H9 (cell line): ENCODE data around the gene KCNK13. TPM values are rescaled to one million over a fixed set of nuclear protein-coding genes. Genes with fewer than 3 reads are reported as not detected.

Source experiments
- DNase-seq: peaks from one replicate; pipeline ENCODE4 v3.0.0-alpha.2; 2017
- H2AFZ ChIP-seq: one replicate; pipeline ENCODE4 v1.6.1; 2013; ENCODE audit warnings: mild to moderate bottlenecking, low read length, control low read depth, moderate library complexity
- H2AK5ac ChIP-seq: 2 replicates; pipeline ENCODE4 v1.6.1; 2013; ENCODE audit warnings: low read length, control low read depth, mixed read lengths; ENCODE audit not compliant: insufficient read length
- H2BK120ac ChIP-seq: one replicate; pipeline ENCODE4 v1.6.1; 2013; ENCODE audit warnings: low read depth, mild to moderate bottlenecking, low read length, control low read depth, inconsistent platforms; ENCODE audit not compliant: poor library complexity, severe bottlenecking
- H2BK12ac ChIP-seq: 2 replicates; pipeline ENCODE4 v1.6.1; 2013; ENCODE audit warnings: low read length, control low read depth, mixed read lengths, low read depth; ENCODE audit not compliant: insufficient read length
- H2BK15ac ChIP-seq: 2 replicates; pipeline ENCODE4 v1.6.1; 2013; ENCODE audit warnings: low read depth, low read length, control low read depth
- H2BK20ac ChIP-seq: one replicate; pipeline ENCODE4 v1.6.1; 2013; ENCODE audit warnings: low read depth, mild to moderate bottlenecking, low read length, control low read depth, inconsistent platforms; ENCODE audit not compliant: poor library complexity, severe bottlenecking
- H2BK5ac ChIP-seq: 2 replicates; pipeline ENCODE4 v1.6.1; 2013; ENCODE audit warnings: low read length, control low read depth, mixed read lengths; ENCODE audit not compliant: insufficient read length
- H3K14ac ChIP-seq: 2 replicates; pipeline ENCODE4 v1.6.1; 2013; ENCODE audit warnings: low read length, control low read depth; ENCODE audit not compliant: insufficient read depth
- H3K18ac ChIP-seq: 2 replicates; pipeline ENCODE4 v1.6.1; 2013; ENCODE audit warnings: low read depth, mild to moderate bottlenecking, mixed read lengths, low read length, control low read depth; ENCODE audit not compliant: insufficient read length
- H3K23ac ChIP-seq: 2 replicates; pipeline ENCODE4 v1.6.1; 2013; ENCODE audit warnings: low read length, control low read depth, mixed read lengths, low read depth; ENCODE audit not compliant: insufficient read length
- H3K23me2 ChIP-seq: 2 replicates; pipeline ENCODE4 v1.6.1; 2013; ENCODE audit warnings: low read depth, mild to moderate bottlenecking, mixed read lengths, low read length, control low read depth; ENCODE audit not compliant: insufficient read length, poor library complexity, severe bottlenecking
- H3K27ac ChIP-seq: 2 replicates; pipeline ENCODE4 v1.5.1; 2013; ENCODE audit warnings: low read length, control low read depth, mixed read lengths, low read depth; ENCODE audit not compliant: insufficient read length
- H3K27me3 ChIP-seq: 2 replicates; pipeline ENCODE4 v1.6.1; 2013; ENCODE audit warnings: low read length, control low read depth, inconsistent platforms; ENCODE audit not compliant: insufficient read depth
- H3K4ac ChIP-seq: 2 replicates; pipeline ENCODE4 v1.6.1; 2013; ENCODE audit warnings: low read depth, mild to moderate bottlenecking, control low read depth, inconsistent platforms, low read length, moderate library complexity
- H3K4me1 ChIP-seq: 2 replicates; pipeline ENCODE4 v1.6.1; 2013; ENCODE audit warnings: low read length, control low read depth, inconsistent platforms; ENCODE audit not compliant: insufficient read depth
- H3K4me2 ChIP-seq: 2 replicates; pipeline ENCODE4 v1.6.1; 2013; ENCODE audit warnings: low read length, control low read depth, mixed read lengths; ENCODE audit not compliant: insufficient read length, insufficient read depth
- H3K56ac ChIP-seq: 2 replicates; pipeline ENCODE4 v1.6.1; 2013; ENCODE audit warnings: low read depth, mild to moderate bottlenecking, mixed read lengths, low read length, control low read depth; ENCODE audit not compliant: insufficient read length
- H3K79me1 ChIP-seq: 2 replicates; pipeline ENCODE4 v1.6.1; 2013; ENCODE audit warnings: low read depth, mild to moderate bottlenecking, moderate library complexity, low read length, control low read depth, inconsistent platforms; ENCODE audit not compliant: insufficient read depth, poor library complexity, severe bottlenecking
- H3K79me2 ChIP-seq: 2 replicates; pipeline ENCODE4 v1.6.1; 2013; ENCODE audit warnings: low read length, control low read depth, inconsistent platforms; ENCODE audit not compliant: insufficient read depth
- H3K9ac ChIP-seq: 2 replicates; pipeline ENCODE4 v1.6.1; 2013; ENCODE audit warnings: low read length, control low read depth, mixed read lengths; ENCODE audit not compliant: insufficient read length; ENCODE audit errors: extremely low read depth
- H3K9me3 ChIP-seq: one replicate; pipeline ENCODE4 v1.6.1; 2013; ENCODE audit warnings: low read depth, low read length, inconsistent platforms; ENCODE audit not compliant: control insufficient read depth
- H3T11ph ChIP-seq: one replicate; pipeline ENCODE4 v1.6.1; 2013; ENCODE audit warnings: mild to moderate bottlenecking, low read length, control low read depth, inconsistent platforms
- H4K20me1 ChIP-seq: one replicate; pipeline ENCODE4 v1.6.1; 2013; ENCODE audit not compliant: control insufficient read depth, insufficient read length, insufficient read depth
- H4K5ac ChIP-seq: 2 replicates; pipeline ENCODE4 v1.6.1; 2013; ENCODE audit warnings: low read depth, mild to moderate bottlenecking, mixed read lengths, low read length, control low read depth; ENCODE audit not compliant: insufficient read length
- H4K8ac ChIP-seq: replicated peaks from 2 replicates; pipeline ENCODE4 v1.6.1; 2013; ENCODE audit warnings: low read length, control low read depth, mixed read lengths, low read depth; ENCODE audit not compliant: insufficient read length
- H4K91ac ChIP-seq: 2 replicates; pipeline ENCODE4 v1.6.1; 2013; ENCODE audit warnings: low read depth, mild to moderate bottlenecking, moderate library complexity, mixed read lengths, low read length, control low read depth; ENCODE audit not compliant: insufficient read length
- H3K27ac Mint-ChIP-seq, 3 experiments: 2 replicates in 2 of 3; 3 replicates in 1 of 3; pipeline ENCODE4 v1.8.0; 2020 to 2021; ENCODE audit warnings: mixed read lengths in 3 of 3, mild to moderate bottlenecking in 1 of 3, moderate library complexity in 1 of 3
- H3K27me3 Mint-ChIP-seq: 2 replicates; pipeline ENCODE4 v1.8.0; 2021; ENCODE audit warnings: low read depth, mild to moderate bottlenecking, moderate library complexity, mixed read lengths
- H3K36me3 Mint-ChIP-seq, 3 experiments: 2 replicates in 2 of 3; 3 replicates in 1 of 3; pipeline ENCODE4 v1.8.0; 2020 to 2021; ENCODE audit warnings: low read depth in 3 of 3, mixed read lengths in 3 of 3; ENCODE audit not compliant: insufficient read depth in 1 of 3
- H3K4me1 Mint-ChIP-seq, 2 experiments: 2 replicates each; pipeline ENCODE4 v1.8.0; 2020; ENCODE audit warnings: mixed read lengths in 2 of 2
- H3K4me3 Mint-ChIP-seq, 2 experiments: 2 replicates in 1 of 2; 3 replicates in 1 of 2; pipeline ENCODE4 v1.8.0; 2020 to 2021; ENCODE audit warnings: mild to moderate bottlenecking in 2 of 2, mixed read lengths in 2 of 2, moderate library complexity in 1 of 2
- H3K9me3 Mint-ChIP-seq, 2 experiments: 2 replicates in 1 of 2; 3 replicates in 1 of 2; pipeline ENCODE4 v1.8.0; 2020; ENCODE audit warnings: mild to moderate bottlenecking in 2 of 2, mixed read lengths in 2 of 2, moderate library complexity in 1 of 2
- CTCF ChIP-seq: fragments of 200-600 bp; sonication (generic); conservative IDR thresholded peaks from 3 replicates; pipeline ENCODE4 v1.8.0; 2021; ENCODE audit warnings: antibody characterized with exemption, mild to moderate bottlenecking
- WGBS: extraction: QIAGEN DNeasy Blood & Tissue Kit; methylation state at CpG from one replicate; pipeline ENCODE4 v1.1.7; 2013; ENCODE audit warnings: missing lambda C conversion rate, low lambda C conversion rate, mixed read lengths; ENCODE audit not compliant: insufficient read length; ENCODE audit errors: extremely low coverage; 5-methylcytosine and 5-hydroxymethylcytosine counted together
- total RNA-seq: library from RNA; stranded (reverse); gene quantifications from 2 replicates; pipeline ENCODE4 v1.2.1, GENCODE V29; 2021

KCNK13 gene
- total RNA-seq, 1 experiment from 2014 or later = 0.39 TPM

- Mint-ChIP-seq H3K27me3 (peaks cover 21% of the 10 kb centered on the region), H3K4me3 (no peak overlapping the region), H3K9me3 (no peaks in the 10 kb centered on the region), H3K36me3 (no peaks in the 10 kb centered on the region; a peak in 1 of 7 replicates), H3K4me1 (no peaks in the 10 kb centered on the region), H3K27ac (no peak overlapping the region)
- no peak overlapping the region for H2BK20ac ChIP-seq
- DNase-seq = no peak
- no peak overlapping the region for H2BK120ac ChIP-seq
- WGBS = no CpG with 5 or more reads among the region's 2 CpGs
- H3K27ac ChIP-seq = no peak overlapping the region
- H3K14ac ChIP-seq = no peak overlapping the region
- no peak overlapping the region for H2AK5ac ChIP-seq
- TF ChIP-seq CTCF = no peak
- no peak overlapping the region for H3K56ac ChIP-seq
- H3K79me2 ChIP-seq = no peaks in the 10 kb centered on the region
- no peaks in the 10 kb centered on the region for H3K9me3 ChIP-seq
- no peak overlapping the region for H3K18ac ChIP-seq
- H4K5ac ChIP-seq = no peak overlapping the region
- no peak overlapping the region for H3K4me2 ChIP-seq
- no peak overlapping the region for H3K4ac ChIP-seq
- no peaks in the 10 kb centered on the region for H3K23me2 ChIP-seq
- H2BK15ac ChIP-seq = no peak overlapping the region
- H4K20me1 ChIP-seq = no peaks in the 10 kb centered on the region
- no peaks in the 10 kb centered on the region for H3K79me1 ChIP-seq
- H3K27me3 ChIP-seq = no peaks in the 10 kb centered on the region
- no peak overlapping the region for H3K9ac ChIP-seq
- no peak overlapping the region for H2AFZ ChIP-seq
- H2BK12ac ChIP-seq = no peak overlapping the region
- no peak overlapping the region for H3K23ac ChIP-seq
- H4K91ac ChIP-seq = no peak overlapping the region
- H3T11ph ChIP-seq = no peak overlapping the region
- no peak overlapping the region for H2BK5ac ChIP-seq
- H4K8ac ChIP-seq = no peak overlapping the region
- no peaks in the 10 kb centered on the region for H3K4me1 ChIP-seq
Observed at GRCh38 chr14:90079576-90079975, 17.8 kb downstream of the KCNK13 start.
